Endodermal cell (in vitro differentiated cells): ENCODE data around the gene CIC. TPM values are rescaled to one million over a fixed set of nuclear protein-coding genes. Genes with fewer than 3 reads are reported as not detected.

ENCODE experiments used
- DNase-seq: peaks from one replicate; pipeline ENCODE4 v3.0.0-alpha.2; 2017
- H3K27ac ChIP-seq: 2 replicates; pipeline ENCODE4 v1.5.1; 2013; ENCODE audit warnings: mild to moderate bottlenecking, low read depth, low read length, moderate library complexity
- H3K27me3 ChIP-seq: 2 replicates; pipeline ENCODE4 v1.6.1; 2013; ENCODE audit warnings: mild to moderate bottlenecking, low read length, moderate library complexity; ENCODE audit not compliant: insufficient read depth, control insufficient read depth, poor library complexity, severe bottlenecking
- H3K36me3 ChIP-seq: 2 replicates; pipeline ENCODE4 v1.7.0; 2013; ENCODE audit warnings: mild to moderate bottlenecking, low read length, moderate library complexity; ENCODE audit not compliant: control insufficient read depth, insufficient read depth
- H3K4me1 ChIP-seq: one replicate; pipeline ENCODE4 v1.7.0; 2013; ENCODE audit warnings: low read length; ENCODE audit not compliant: control insufficient read depth, insufficient read depth
- H3K4me3 ChIP-seq: 2 replicates; pipeline ENCODE4 v1.5.1; 2013; ENCODE audit warnings: mild to moderate bottlenecking, low read length, moderate library complexity
- H3K9ac ChIP-seq: 2 replicates; pipeline ENCODE4 v1.6.1; 2013; ENCODE audit warnings: mild to moderate bottlenecking, low read length, moderate library complexity; ENCODE audit not compliant: poor library complexity, severe bottlenecking; ENCODE audit errors: extremely low read depth
- H3K9me3 ChIP-seq: 2 replicates; pipeline ENCODE4 v1.6.1; 2013; ENCODE audit warnings: mild to moderate bottlenecking, low read length, moderate library complexity; ENCODE audit not compliant: control insufficient read depth
- H3K27ac Mint-ChIP-seq: 2 replicates; pipeline ENCODE4 v1.8.0; 2020; ENCODE audit warnings: mixed read lengths
- H3K27me3 Mint-ChIP-seq: 2 replicates; pipeline ENCODE4 v1.8.0; 2021; ENCODE audit warnings: mild to moderate bottlenecking, mixed read lengths; ENCODE audit not compliant: insufficient read depth
- H3K36me3 Mint-ChIP-seq: 2 replicates; pipeline ENCODE4 v1.8.0; 2020; ENCODE audit warnings: low read depth, mixed read lengths
- H3K4me1 Mint-ChIP-seq: 2 replicates; pipeline ENCODE4 v1.8.0; 2020; ENCODE audit warnings: mixed read lengths
- H3K4me3 Mint-ChIP-seq: 2 replicates; pipeline ENCODE4 v1.8.0; 2020; ENCODE audit warnings: mild to moderate bottlenecking, moderate library complexity, mixed read lengths
- H3K9me3 Mint-ChIP-seq: 2 replicates; pipeline ENCODE4 v1.8.0; 2020; ENCODE audit warnings: mild to moderate bottlenecking, mixed read lengths
- WGBS, 2 experiments: methylation state at CpG; one replicate each; pipeline versions ENCODE4 v1.1.5 to v1.1.7; 2013; ENCODE audit warnings: missing lambda C conversion rate in 2 of 2, mixed read lengths in 1 of 2; ENCODE audit not compliant: insufficient coverage in 1 of 2, insufficient read length in 1 of 2; 5-methylcytosine and 5-hydroxymethylcytosine counted together
- total RNA-seq, 2 donors: library from RNA; stranded (reverse); fragmentation: NEBNext Ultra II Directional in 1 of 2; extraction: Animal tissue kit (Norgen Biotek cat#: 25700) in 1 of 2; gene quantifications; 2 replicates in 1 of 2; 3 replicates in 1 of 2; pipeline ENCODE4 v1.2.1, GENCODE V29; 2021
- TF ChIP-seq, protein P1 (sequence below): fragments of 200-600 bp; sonication (generic); conservative IDR thresholded peaks from 2 replicates; pipeline ENCODE4 v1.5.0; 2021; ENCODE audit warnings: antibody characterized with exemption, mild to moderate bottlenecking

CIC gene
- total RNA-seq, 2 donors from 2014 or later: 48.6 to 57.6 TPM

- Histone ChIP-seq H3K4me3 (no peak overlapping the region), H3K27ac (no peak overlapping the region), H3K9ac (no peak overlapping the region), H3K9me3 (no peaks in the 10 kb centered on the region), H3K4me1 (no peaks in the 10 kb centered on the region), H3K27me3 (no peaks in the 10 kb centered on the region), H3K36me3 (peaks cover 8% of the 10 kb centered on the region)
- Mint-ChIP-seq H3K36me3 (peaks cover 7% of the 10 kb centered on the region), H3K4me1 (peaks cover 13% of the 10 kb centered on the region), H3K27me3 (peaks cover 2% of the 10 kb centered on the region), H3K9me3 (no peaks in the 10 kb centered on the region), H3K4me3 (no peak overlapping the region), H3K27ac (no peak overlapping the region)
- 98% methylated on average over 7 to 8 of the region's 8 CpGs for WGBS, 2 experiments
- DNase-seq: no peak
- TF ChIP-seq, protein P1, sequence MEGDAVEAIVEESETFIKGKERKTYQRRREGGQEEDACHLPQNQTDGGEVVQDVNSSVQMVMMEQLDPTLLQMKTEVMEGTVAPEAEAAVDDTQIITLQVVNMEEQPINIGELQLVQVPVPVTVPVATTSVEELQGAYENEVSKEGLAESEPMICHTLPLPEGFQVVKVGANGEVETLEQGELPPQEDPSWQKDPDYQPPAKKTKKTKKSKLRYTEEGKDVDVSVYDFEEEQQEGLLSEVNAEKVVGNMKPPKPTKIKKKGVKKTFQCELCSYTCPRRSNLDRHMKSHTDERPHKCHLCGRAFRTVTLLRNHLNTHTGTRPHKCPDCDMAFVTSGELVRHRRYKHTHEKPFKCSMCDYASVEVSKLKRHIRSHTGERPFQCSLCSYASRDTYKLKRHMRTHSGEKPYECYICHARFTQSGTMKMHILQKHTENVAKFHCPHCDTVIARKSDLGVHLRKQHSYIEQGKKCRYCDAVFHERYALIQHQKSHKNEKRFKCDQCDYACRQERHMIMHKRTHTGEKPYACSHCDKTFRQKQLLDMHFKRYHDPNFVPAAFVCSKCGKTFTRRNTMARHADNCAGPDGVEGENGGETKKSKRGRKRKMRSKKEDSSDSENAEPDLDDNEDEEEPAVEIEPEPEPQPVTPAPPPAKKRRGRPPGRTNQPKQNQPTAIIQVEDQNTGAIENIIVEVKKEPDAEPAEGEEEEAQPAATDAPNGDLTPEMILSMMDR: no peak
These were observed 34.8 kb downstream of the CIC start for GRCh38 chr19:42303876-42304275.

DNA sequence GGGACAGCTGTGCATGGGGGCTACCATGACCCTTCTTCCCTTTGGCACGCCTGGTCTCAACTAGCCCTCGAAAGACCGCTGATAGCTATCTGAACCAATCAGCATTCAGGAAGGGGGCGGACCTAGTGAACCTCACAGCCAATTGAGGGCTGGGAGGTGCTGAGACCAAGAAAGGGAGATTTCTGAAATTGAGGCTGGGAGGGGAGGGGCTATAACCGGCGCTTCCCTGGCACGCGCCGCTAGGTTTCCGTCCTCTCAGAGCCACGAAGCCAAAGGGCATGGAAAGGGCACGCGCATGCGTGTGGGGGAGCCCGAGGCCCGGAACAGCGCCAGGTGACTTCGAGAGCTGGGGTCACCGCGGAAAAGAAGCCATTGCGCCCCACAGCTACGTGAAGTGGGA, 37.6 kb downstream of the CIC start:
- Mint-ChIP-seq H3K27me3 (peaks cover 6% of the 10 kb centered on the region), H3K4me1 (peaks cover 8% of the 10 kb centered on the region), H3K36me3 (no peaks in the 10 kb centered on the region), H3K27ac (no peak overlapping the region), H3K9me3 (no peaks in the 10 kb centered on the region), H3K4me3 (no peak overlapping the region)
- Histone ChIP-seq H3K27me3 (no peaks in the 10 kb centered on the region), H3K9ac (no peak overlapping the region), H3K9me3 (no peaks in the 10 kb centered on the region), H3K4me1 (no peaks in the 10 kb centered on the region), H3K27ac (no peak overlapping the region), H3K4me3 (no peak overlapping the region), H3K36me3 (no peaks in the 10 kb centered on the region)
- DNase-seq: peak; percentile 64
- TF ChIP-seq, protein P1: no peak
- WGBS, 2 experiments: 94 to 99% methylated on average over 16 to 22 of the region's 22 CpGs

DNA sequence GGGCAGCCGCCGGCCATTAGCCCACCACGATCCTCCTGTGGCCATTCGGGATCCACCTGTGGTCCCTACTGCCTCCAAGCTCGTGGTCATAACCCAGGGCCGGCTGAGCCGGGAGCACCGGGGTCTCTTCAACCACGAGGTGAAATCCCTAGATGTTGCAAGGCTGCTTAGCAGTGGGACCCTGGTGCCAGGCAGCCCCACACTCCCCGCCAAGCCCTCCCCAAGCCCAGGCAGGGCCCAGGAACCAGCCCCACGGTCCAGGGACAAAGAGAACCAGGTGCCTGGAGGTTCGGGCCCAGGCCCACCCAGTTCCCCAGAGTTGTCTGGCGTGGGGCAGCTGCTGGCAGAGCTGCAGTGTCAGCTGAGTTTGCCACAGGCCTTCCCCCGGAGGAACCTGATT, 40.6 kb downstream of the CIC start:
- H3K27ac ChIP-seq: no peak overlapping the region
- H3K36me3 ChIP-seq: no peaks in the 10 kb centered on the region
- no peak overlapping the region for H3K9ac ChIP-seq
- no peak overlapping the region for H3K4me3 ChIP-seq
- no peaks in the 10 kb centered on the region for H3K9me3 ChIP-seq
- TF ChIP-seq, protein P1: no peak
- Mint-ChIP-seq H3K9me3 (no peaks in the 10 kb centered on the region), H3K36me3 (no peaks in the 10 kb centered on the region), H3K27me3 (peaks cover 32% of the 10 kb centered on the region), H3K27ac (no peak overlapping the region), H3K4me1 (peaks cover 3% of the 10 kb centered on the region), H3K4me3 (no peak overlapping the region)
- WGBS, 2 experiments: 91 to 93% methylated on average over 12 to 14 of the region's 14 CpGs
- H3K4me1 ChIP-seq: no peaks in the 10 kb centered on the region
- H3K27me3 ChIP-seq: peaks cover 15% of the 10 kb centered on the region
- DNase-seq: no peak
